Activated CD4-positive, alpha-beta T cell treated with anti-CD3 and anti-CD28 coated beads for 1 hour (primary cell): Measurements from ENCODE around the gene GHITM.
"Not testable (repeated sequence)": the region's sequence is repeated elsewhere in the genome, so short reads cannot be mapped to it uniquely, and the experiment has no call there.

Experiments
- DNase-seq: peaks from one replicate; pipeline ENCODE4 v3.0.0-alpha.2; 2020

The GHITM gene

GRCh38 chr10:84148006-84148597 lies 8.8 kb downstream of the GHITM start:
- DNase-seq = not testable (repeated sequence)

GRCh38 chr10:84149854-84150253 lies 10.5 kb downstream of the GHITM start:
- DNase-seq = no peak

- DNase-seq = no peak
Observed at GRCh38 chr10:84152769-84153168, 13.5 kb downstream of the GHITM start.

- no peak for DNase-seq
Observed at GRCh38 chr10:84155521-84155920, 16.2 kb downstream of the GHITM start.

- DNase-seq = no peak
Observed at GRCh38 chr10:84156009-84156408, 16.7 kb downstream of the GHITM start.

- DNase-seq = no peak
Observed at GRCh38 chr10:84156768-84157167, 17.5 kb downstream of the GHITM start.

GRCh38 chr10:84158061-84158460 lies 18.8 kb downstream of the GHITM start:
- no peak for DNase-seq

- DNase-seq = no peak
Observed at GRCh38 chr10:84158550-84158949, 19.2 kb downstream of the GHITM start.

- DNase-seq = no peak
Observed at GRCh38 chr10:84159076-84159685, 19.9 kb downstream of the GHITM start.

GRCh38 chr10:84160663-84161362 lies 21.5 kb downstream of the GHITM start:
- DNase-seq = no peak

- DNase-seq = no peak
Observed at GRCh38 chr10:84163996-84164395, 24.7 kb downstream of the GHITM start.

GRCh38 chr10:84164442-84164841 lies 25.1 kb downstream of the GHITM start:
- DNase-seq = no peak

- DNase-seq = no peak
Observed at GRCh38 chr10:84166620-84167288, 27.4 kb downstream of the GHITM start.

- not testable (repeated sequence) for DNase-seq
Observed at GRCh38 chr10:84167289-84167653, 28.0 kb downstream of the GHITM start.

- not testable (repeated sequence) for DNase-seq
Observed at GRCh38 chr10:84168382-84168781, 29.1 kb downstream of the GHITM start.

GRCh38 chr10:84171237-84171636 lies 31.9 kb downstream of the GHITM start:
- DNase-seq = not testable (repeated sequence)

- not testable (repeated sequence) for DNase-seq
Observed at GRCh38 chr10:84171700-84172466, 32.6 kb downstream of the GHITM start.

GRCh38 chr10:84172467-84173356 lies 33.4 kb downstream of the GHITM start:
- DNase-seq = no peak

GRCh38 chr10:84173501-84173929 lies 34.2 kb downstream of the GHITM start, which contains the start of gene GPR15LG:
GPR15LG (plus strand) TSS chr10:84173801; CDS start chr10:84173852, 51 bp downstream.
- no peak for DNase-seq

- DNase-seq = no peak
Observed at GRCh38 chr10:84175436-84175835, 36.1 kb downstream of the GHITM start.

GRCh38 chr10:84176351-84176750 lies 37.0 kb downstream of the GHITM start:
- no peak for DNase-seq
